HG03175 (cell line): ENCODE results near the gene FBLN2.

Experiments
- ATAC-seq: cut with Tn5 transposase; IDR thresholded peaks from one replicate; pipeline ENCODE4 v1.9.1; 2021; ENCODE audit warnings: mild to moderate bottlenecking, moderate library complexity; ENCODE audit not compliant: unreplicated experiment

FBLN2 gene

DNA sequence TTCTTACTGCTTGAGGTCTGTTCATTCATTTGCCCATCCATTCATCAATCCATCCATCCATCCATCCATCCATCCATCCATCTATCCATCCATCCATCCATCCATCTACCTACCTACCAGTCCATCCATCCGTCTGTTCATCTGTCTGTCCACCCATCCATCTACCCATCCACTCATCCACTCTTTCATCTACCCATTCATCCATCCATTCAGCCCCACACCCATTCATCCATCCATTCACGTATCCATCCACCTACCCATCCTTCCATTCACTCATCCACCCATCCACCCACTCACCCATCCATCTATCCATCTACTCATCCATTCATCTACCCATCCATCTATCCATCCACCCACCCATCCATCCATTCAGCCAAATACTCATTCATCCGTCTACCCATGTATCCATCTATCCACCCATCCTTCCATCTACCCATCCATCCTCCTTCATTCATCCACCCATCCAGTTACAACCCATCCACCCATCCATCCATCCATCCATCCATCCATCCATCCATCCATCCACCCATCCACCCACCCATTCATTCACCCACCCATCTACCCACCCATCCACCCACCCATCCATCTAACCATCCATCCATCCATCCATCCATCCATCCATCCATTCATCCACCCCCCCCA is 68.3 kb downstream of the FBLN2 start:
- ATAC-seq, result no peak

DNA sequence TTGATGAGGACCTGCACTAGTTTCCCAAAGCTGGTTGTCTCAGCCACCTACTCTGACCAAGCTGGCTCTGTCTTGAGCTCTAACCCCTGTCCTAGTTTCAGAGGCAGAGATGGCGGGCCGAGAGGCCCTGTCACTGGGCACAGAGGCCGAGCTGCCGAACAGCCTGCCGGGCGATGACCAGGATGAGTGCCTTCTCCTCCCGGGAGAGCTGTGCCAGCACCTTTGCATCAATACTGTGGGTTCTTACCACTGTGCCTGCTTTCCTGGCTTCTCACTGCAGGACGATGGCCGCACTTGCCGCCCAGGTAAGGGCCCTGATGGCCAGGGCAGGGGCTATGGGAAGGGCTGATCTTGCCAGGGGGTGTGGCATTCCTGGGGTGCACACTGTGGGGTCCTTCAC is 69.1 kb downstream of the FBLN2 start:
- no peak for ATAC-seq

GRCh38 chr3:13618836-13619235 is 69.9 kb downstream of the FBLN2 start:
- ATAC-seq, result no peak

- ATAC-seq, result no peak
These were observed 70.8 kb downstream of the FBLN2 start for GRCh38 chr3:13619661-13620230.

DNA sequence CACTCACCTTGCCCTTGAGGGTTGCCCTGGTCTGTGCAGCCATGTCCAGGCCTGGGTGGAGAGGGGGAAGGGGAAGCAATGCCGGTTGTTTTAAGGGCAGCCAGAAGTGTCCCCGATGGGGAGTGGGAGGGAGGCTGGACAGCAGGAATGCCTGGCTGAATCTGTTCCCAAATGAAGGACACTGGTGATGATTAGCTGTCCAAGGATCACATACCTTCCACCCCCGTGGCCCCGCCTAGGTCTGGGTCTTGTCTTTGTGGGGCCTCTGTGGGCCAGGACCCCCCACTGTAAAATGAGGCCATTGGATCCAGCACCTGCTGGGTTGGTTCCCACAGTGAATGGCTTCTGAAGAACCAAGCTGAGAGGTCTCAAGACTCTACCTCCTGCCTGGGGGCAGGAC is 71.4 kb downstream of the FBLN2 start:
- no peak for ATAC-seq

GRCh38 chr3:13620776-13621365 is 71.9 kb downstream of the FBLN2 start:
- no peak for ATAC-seq

- ATAC-seq, result no peak
These were observed 72.7 kb downstream of the FBLN2 start for GRCh38 chr3:13621381-13622221.

DNA sequence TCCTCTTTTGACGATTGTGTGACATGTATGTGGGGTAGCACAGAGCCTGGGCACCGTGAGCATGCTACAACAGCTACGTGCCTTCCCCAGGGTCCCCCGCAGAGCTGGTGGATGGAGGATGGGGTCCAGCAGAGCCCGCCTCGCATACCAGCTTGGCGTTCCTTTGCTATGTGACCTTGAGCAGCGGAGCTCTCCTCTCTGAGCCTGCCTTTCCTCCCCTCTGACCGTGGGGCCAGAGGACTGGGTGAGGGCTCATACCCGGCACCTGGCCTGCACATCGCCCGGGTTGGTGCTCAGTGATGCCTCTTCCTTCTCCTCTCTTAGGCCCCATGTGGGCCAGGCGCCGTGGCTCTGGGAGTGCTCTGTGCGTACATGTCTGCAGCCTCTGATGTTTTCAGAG is 73.4 kb downstream of the FBLN2 start:
- no peak for ATAC-seq

GRCh38 chr3:13623101-13623654 is 74.3 kb downstream of the FBLN2 start:
- no peak for ATAC-seq

DNA sequence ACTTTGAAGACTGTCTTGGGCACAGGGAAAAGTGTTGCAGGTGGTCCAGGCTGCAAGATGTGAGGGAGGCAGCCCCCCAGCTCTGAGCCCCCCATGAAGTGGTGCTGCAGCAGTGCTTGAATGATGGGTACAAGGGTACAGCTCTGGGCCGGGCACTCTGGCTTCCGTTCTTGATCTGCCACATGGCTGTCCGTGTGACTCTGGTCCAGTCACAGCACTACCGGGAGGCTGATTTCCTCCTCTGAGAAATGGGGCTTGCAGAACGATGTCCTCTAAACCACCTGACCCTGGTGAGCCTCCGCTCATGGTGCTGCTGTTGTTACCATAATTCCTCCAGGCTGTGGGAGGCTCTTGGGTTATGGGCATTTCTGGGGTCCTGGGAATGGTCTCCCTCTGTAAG is 75.1 kb downstream of the FBLN2 start:
- no peak for ATAC-seq

GRCh38 chr3:13624671-13625125 is 75.8 kb downstream of the FBLN2 start:
- no peak for ATAC-seq

DNA sequence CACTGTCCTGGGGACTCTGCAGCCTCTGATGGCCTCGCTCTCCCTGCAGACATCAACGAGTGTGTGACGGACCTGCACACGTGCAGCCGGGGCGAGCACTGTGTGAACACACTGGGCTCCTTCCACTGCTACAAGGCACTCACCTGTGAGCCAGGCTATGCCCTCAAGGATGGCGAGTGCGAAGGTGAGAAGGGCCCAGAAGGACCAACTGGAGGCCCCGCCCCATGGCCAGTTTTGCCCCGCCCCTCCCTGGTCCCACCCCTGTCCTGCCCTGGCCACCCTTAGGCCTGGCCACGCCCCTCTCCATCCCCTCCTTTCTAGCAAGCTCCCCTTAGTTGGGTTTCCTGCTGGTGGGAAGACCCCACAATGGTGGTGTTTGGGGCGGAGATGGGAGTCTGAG is 77.5 kb downstream of the FBLN2 start:
- ATAC-seq, result no peak

DNA sequence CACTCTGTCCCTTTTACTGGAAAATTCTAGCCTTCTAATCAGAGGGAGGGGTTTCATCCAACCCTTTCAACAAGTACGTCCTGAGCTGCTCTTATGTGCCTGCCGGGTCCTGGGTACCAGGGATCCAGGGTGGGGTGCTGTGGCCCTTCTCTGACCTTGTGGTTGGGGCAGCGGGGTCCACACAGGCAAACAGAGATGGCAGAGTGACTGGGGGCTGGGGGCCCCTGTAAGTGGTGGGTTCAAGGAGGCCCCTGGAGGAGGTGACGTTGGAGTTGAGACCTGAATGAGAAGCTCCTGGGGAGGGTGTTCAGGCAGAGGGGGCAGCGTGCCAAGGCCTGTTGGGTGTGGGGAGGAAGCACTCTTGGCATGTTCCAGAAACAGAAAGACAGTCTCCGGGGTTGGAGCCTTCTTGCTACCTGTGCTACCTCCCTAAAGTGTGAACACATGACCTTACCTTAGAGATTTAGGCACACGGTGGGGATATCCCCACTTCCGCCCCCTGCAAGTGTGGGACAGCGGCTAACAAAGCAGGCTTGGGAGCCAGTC is 78.1 kb downstream of the FBLN2 start:
- no peak for ATAC-seq

GRCh38 chr3:13627681-13628080 is 78.8 kb downstream of the FBLN2 start:
- no peak for ATAC-seq

DNA sequence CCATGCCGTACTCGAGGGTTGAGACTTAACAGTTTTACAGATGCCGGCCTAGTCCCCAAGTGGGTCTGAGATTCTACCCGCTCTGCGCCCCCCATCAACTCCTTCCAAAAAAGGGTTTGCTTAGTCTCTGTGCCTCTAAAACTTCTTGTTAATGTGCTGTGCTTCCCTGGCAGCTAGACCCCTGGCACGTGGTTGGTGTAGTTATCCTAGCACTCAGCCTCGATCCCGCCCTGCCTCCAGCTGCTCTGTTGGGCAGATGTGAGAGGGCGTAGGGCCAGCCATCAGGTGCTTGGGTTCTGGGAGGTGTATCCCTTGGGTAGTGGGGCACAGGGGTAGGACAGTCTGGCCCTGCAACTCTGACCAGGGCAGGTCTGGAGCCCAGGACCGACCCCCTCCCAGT is 79.5 kb downstream of the FBLN2 start:
- no peak for ATAC-seq

DNA sequence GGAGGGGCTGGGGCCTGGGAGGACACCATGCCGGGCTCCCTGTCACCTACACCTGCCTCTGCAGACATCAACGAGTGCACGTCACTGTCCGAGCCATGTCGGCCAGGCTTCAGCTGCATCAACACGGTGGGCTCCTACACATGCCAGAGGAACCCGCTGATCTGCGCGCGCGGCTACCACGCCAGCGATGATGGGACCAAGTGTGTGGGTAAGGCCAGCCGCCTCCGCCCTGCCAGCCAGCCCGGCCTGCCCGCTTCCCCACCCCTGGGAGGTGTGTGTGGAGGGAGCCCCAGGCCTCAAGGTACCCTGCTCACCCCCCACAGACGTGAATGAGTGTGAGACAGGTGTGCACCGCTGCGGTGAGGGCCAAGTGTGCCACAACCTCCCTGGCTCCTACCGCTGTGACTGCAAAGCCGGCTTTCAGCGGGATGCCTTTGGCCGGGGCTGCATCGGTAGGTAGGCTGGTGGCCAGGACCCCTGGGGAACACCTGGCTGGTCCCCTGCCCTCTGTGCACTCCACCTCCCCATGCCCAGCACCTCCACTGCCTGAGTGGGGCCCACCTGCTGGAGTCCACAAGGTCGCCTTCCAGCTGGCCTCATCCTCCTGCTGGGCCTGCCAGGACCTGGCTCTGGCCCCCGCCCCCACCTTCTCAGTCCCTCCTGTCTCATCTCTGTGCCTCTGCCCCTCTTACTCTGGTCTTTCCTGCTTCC is 80.1 kb downstream of the FBLN2 start:
- no peak for ATAC-seq

GRCh38 chr3:13629644-13630043 is 80.7 kb downstream of the FBLN2 start:
- no peak for ATAC-seq

DNA sequence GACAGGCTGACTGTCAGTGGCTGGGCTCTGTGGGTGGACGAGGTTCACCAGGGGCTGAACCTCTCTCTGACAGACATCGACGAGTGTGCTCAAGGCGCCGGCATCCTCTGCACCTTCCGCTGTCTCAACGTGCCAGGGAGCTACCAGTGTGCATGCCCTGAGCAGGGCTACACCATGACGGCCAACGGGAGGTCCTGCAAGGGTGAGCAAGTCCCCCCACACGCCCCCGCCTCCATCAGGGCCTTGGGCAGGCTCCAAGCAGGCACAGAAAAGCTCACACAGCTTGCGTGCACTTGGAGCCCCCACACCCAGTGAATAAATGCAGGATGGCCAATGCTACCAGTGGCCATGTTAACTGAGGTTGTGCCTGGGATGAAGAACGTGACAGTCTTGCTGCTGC is 82.3 kb downstream of the FBLN2 start:
- ATAC-seq, result no peak

DNA sequence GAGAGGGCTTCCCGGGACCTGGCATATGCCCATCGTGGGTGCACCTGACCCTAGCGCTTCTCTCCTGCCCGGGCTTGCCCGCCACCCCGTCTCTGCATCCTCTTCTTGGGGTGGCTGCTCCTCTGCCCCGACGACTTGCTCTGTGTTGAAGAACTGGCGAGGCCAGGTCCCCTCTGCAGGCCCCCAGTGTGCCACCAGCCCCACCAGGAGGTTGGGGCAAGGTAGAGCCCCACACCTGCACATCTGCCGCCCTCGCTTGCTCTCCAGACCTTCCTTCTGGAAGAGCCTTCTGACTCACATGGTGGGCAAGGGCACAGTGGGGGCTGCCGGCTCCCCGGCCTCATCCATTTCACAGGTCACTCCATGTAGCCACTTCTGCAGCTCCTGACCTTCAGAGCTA is 84.3 kb downstream of the FBLN2 start:
- ATAC-seq, result no peak

- no peak for ATAC-seq
These were observed 85.2 kb downstream of the FBLN2 start for GRCh38 chr3:13634151-13634550.

DNA sequence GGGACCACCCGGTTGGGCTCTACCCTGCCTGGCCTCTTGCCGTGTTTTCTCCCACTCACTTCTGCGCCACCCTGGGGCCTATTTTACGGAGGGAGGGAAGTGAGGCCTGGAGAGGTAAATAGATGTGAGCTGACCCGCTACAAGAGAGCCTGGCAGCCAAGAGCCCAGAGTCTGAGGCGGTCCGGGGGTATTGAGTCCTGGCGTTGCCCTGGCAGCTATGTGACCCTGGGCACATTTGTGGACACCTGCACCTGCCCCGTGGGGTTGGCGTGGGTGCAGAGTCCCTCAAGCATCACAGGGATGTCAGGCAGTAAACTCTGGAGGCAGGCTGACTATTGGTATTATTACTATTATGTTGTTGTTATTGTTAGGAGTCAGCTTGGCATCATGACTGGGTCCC is 85.7 kb downstream of the FBLN2 start:
- no peak for ATAC-seq
